ENCODE results near the gene HRH1.
A peak's percentile ranks its signal among the peaks of the same experiment; 100 is the strongest.

The HRH1 gene

GRCh38 chr3:11235385-11235784, 81.1 kb downstream of the HRH1 start:
- TF ChIP-seq CTCF (conservative IDR thresholded peaks at IDR 0.05; ENCODE audit: control insufficient read depth, insufficient read depth, low read depth, low read length) = no peak
- DNase-seq (ENCODE audit: low read depth) = no peak
- H3K4me3 ChIP-seq (ENCODE audit: control insufficient read depth, low read depth, low read length) = no peak overlapping the region

- H3K4me3 ChIP-seq (ENCODE audit: control insufficient read depth, low read depth, low read length) = no peak overlapping the region
- TF ChIP-seq CTCF (conservative IDR thresholded peaks at IDR 0.05; ENCODE audit: control insufficient read depth, insufficient read depth, low read depth, low read length) = peak; percentile 78
- peak; percentile 47 for DNase-seq (ENCODE audit: low read depth)
Measured at GRCh38 chr3:11236588-11237461, 82.5 kb downstream of the HRH1 start.

GRCh38 chr3:11238060-11238459, 83.8 kb downstream of the HRH1 start:
- H3K4me3 ChIP-seq (ENCODE audit: control insufficient read depth, low read depth, low read length) = no peak overlapping the region
- TF ChIP-seq CTCF (conservative IDR thresholded peaks at IDR 0.05; ENCODE audit: control insufficient read depth, insufficient read depth, low read depth, low read length) = no peak
- DNase-seq (ENCODE audit: low read depth) = peak; percentile 87

GRCh38 chr3:11238880-11239279, 84.6 kb downstream of the HRH1 start:
- DNase-seq (ENCODE audit: low read depth) = peak; percentile 93
- no peak for TF ChIP-seq CTCF (conservative IDR thresholded peaks at IDR 0.05; ENCODE audit: control insufficient read depth, insufficient read depth, low read depth, low read length)
- H3K4me3 ChIP-seq (ENCODE audit: control insufficient read depth, low read depth, low read length) = no peak overlapping the region

- TF ChIP-seq CTCF (conservative IDR thresholded peaks at IDR 0.05; ENCODE audit: control insufficient read depth, insufficient read depth, low read depth, low read length) = no peak
- no peak for DNase-seq (ENCODE audit: low read depth)
- no peak overlapping the region for H3K4me3 ChIP-seq (ENCODE audit: control insufficient read depth, low read depth, low read length)
Measured at GRCh38 chr3:11239796-11240195, 85.5 kb downstream of the HRH1 start.

GRCh38 chr3:11240496-11240895, 86.2 kb downstream of the HRH1 start:
- DNase-seq (ENCODE audit: low read depth) = no peak

More at GRCh38 chr3:11240496-11240895, 86.2 kb downstream of the HRH1 start:
- no peak overlapping the region for H3K4me3 ChIP-seq (ENCODE audit: control insufficient read depth, low read depth, low read length)
- TF ChIP-seq CTCF (conservative IDR thresholded peaks at IDR 0.05; ENCODE audit: control insufficient read depth, insufficient read depth, low read depth, low read length) = no peak
